Measurements from ENCODE around the gene TEAD1.

The TEAD1 gene

DNA sequence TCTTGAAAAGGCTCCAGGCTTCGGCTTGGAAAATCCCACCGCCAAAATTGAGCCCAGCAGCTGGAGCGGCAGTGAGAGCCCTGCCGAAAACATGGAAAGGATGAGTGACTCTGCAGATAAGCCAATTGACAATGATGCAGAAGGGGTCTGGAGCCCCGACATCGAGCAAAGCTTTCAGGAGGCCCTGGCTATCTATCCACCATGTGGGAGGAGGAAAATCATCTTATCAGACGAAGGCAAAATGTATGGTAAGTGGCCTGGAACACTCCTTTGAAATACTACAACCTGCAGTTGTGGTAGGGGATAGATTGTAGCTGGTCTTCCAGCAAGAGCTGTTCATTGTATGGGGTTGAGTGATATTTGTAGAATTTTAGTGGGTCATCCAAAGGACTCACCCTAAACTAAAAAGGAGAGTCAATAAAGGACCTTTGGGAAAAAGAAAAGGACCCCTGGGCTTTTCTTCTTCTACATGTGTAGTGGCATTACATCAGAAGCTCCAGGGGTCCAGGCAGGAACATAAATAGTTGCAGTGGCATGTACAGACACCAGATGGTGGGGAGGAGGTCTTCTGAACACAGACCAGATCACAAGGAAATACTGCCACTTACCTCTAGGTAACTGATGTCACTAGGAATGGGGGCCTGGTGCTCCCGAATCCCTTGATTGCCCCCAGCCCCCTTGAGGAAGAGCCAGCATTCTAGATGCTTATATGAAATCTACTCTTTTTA lies 90.1 kb downstream of the TEAD1 start:
- DNase-seq (ENCODE audit: low read depth in 2 of 2): no peak

DNA sequence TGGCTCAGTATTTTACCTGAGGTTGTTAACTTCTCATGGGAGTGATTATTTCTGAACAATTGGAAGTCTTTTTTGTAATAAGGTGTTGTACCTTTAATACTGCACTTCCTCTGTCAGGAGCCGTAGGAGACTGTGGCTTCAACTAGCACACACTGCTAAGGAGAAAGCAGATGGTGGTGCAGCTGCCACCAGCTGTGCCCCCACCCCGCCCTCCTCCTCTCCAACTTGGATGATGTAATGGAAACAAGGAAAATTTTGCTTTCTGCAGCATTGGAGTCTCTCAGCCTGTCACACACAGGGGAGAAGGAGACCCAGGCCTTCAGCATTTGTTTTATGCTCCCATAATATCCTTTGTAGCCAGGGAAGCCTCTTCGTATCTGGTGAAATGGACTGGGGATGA lies 91.2 kb downstream of the TEAD1 start:
- DNase-seq (ENCODE audit: low read depth in 2 of 2): no peak

DNA sequence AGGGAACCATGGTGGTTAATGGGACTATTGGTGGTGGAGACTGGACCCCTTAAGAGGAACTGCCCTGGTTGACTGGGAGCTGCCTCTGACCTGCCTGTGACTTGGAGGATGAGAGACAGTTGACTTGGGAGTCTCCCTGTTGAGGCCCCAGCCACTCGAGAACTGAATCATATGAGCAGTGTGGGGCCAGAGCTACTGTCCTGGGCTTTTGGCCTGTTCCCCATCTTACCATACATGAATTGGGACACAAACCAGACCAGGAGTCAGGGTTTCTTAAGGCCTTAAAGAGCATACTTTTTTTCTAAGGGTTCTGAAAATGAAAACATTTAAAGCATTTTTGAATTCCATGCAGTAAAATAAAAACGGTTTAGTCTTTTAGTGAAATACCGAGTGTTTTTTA lies 92.8 kb downstream of the TEAD1 start:
- no peak for DNase-seq (ENCODE audit: low read depth in 2 of 2)

DNA sequence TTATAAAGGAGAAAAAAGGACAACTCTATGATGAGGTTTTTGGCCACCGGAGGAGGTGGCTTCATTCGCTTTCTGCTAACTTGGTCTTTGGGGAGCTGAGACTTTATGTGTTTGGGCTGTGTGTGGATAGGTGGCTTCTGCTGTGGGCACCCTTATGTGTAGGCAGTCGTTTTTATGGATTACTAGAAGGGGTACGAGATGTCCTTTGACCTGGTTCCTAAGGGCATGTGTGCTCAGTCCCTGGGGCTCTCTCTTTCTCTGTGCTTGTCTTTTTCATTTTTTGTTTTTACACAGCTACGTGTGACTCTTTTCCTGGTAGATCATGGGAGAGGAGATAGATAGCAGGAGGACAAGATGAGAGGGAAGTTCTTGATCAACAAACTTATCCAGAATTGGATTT lies 93.4 kb downstream of the TEAD1 start:
- DNase-seq (ENCODE audit: low read depth in 2 of 2): no peak

DNA sequence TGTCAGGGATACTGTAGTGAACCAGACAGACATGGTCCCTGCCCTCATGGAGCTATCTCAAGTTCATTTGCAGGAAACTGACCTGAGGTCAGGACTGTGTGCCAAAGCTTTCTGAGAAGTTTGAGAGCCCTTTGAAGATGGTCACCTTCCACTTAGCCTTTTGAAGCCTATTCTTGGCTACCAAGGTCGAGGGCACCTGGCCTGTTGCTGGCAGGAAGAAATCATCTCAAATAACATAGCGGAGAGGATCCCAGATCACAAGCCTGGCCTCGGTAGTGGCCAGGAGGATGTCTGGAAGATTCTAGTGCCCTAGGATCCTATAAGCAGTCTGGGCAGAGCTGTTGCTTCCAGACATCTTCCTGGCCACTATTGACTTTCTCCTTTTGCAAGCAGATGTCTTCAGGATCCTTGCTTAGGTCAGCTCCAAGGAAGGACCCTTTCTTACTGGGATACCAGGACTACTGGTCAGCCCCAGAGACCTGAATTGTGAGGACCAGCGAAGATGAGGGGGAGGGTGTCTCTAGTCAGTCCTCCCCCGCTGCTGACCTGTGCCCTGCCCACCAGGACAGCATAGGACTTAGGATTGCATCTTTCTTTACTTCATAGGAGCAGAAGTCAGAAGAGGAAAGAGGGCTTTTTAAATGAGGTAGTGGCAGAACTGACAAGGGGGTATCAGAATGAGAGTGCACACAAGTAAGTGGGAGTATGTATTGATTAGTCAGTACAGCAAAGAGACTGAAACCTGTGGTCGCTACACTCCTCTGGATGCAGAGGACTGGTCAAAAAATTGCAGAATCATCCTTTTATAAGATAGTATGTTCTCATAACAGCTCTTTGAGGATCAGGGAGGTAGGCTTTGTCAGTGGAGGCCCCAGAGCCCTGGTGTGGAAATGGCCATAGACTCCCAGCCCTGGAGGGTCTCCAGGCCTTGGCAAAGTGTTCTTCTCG lies 94.8 kb downstream of the TEAD1 start:
- no peak for DNase-seq (ENCODE audit: low read depth in 2 of 2)

DNA sequence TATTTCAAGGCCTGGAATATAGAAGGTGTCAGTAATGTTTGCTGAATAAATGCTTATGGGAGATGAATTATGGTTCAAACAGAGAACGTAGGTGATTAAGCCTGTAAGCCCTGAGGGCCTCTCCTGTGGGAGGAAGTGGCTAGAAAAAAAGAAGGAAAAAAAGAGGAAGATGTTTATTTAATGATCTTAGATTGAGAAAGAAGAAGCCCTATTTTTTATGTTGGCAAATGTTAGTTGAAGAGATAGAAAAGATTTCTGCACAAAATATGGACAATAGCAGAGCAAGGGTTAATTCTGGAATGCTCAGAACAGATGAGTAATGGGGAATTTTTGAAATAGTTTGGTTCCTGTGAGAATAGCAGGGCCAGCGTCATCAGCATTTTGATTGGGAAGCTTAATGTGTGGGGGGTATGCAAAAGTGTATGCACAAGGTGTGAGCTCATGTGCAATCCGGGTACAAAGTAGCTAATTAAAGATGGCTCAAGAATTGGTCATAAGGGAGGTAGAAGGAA lies 95.7 kb downstream of the TEAD1 start:
- DNase-seq (ENCODE audit: low read depth in 2 of 2): no peak

DNA sequence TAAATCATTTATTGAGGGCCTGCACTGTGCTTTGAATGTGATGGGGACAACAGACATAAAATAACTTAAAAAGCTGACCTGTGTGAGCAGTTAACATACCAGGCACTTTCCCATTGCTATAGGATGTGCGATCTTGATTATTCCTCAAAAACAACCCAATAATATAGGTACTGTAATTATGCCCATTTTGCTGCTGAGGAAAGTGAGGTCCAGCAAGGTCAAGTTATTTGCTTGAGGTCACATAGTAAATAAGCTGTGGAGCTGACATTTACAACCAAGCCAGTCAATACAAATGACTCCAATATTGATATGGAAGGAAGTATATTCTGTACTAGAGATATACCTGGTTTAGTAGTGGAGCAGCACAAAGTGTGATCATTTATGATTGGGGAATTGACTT lies 96.2 kb downstream of the TEAD1 start:
- no peak for DNase-seq (ENCODE audit: low read depth in 2 of 2)

DNA sequence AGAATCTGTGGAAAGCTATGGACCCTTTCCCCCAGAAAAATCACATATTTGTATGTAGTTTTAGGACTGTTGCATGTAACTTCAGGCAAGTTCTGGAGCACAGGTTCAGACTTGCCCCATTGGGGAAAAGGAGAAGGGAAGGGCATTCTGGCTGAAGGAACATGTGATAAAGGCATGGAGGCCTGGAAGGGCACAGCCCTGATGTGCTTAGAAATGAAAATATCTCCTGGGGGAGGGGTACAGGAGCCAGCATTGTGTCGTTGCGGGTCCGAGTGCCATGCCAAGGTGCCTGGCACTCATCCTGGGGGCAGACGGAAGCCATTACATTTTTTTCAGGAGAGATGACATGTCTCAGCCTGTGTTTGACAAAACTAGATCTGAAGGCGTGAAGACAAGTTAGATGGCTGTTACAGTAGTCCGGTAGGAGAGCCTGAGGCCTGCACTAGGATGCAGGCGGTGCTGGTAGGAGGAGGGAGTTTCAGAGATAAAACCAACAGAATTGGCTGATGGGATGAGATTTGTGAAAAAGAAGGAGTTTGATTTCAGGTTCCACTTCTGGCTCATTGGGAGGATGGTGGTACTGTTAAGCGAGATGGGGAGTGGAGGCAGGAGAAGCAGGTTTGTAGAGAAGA lies 96.9 kb downstream of the TEAD1 start:
- DNase-seq (ENCODE audit: low read depth in 2 of 2): no peak

DNA sequence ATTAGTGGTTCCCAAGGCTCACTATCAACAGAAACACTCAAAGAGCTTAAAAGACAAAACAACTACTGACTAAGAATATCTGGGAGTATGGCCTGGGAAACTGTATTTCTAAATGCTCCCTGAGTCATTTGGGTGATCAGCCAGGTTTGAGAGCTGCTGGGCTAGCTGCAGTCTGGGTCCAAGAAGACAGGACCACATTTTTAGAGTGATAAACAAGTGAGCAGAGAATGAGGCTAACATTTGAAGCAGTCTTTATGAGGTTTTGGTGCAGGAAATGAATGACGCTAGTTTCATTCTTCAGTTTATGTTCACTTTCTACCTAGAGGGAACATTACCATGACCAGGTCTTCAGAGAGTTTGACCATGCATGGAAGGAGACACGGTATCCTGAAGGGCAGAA lies 97.7 kb downstream of the TEAD1 start:
- no peak for DNase-seq (ENCODE audit: low read depth in 2 of 2)

DNA sequence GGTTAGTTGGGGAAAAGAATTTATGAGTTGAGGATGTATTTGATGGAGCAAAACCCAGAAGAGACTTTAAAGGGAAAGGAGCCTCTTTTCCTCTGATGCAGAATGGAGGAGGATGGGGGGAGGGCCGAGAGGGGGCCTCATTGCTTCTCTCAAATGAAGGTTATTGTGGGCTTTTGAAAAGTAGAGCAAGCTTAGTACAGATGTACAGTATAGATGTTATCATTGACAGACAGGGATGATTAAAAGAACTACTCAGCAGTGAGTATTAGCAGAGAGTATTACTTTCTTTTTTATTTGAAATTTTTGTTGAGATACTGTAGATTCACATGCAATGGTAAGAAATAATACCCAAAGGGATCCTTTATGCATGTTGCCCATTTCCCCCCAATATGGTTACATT lies 98.1 kb downstream of the TEAD1 start:
- DNase-seq (ENCODE audit: low read depth in 2 of 2): no peak

DNA sequence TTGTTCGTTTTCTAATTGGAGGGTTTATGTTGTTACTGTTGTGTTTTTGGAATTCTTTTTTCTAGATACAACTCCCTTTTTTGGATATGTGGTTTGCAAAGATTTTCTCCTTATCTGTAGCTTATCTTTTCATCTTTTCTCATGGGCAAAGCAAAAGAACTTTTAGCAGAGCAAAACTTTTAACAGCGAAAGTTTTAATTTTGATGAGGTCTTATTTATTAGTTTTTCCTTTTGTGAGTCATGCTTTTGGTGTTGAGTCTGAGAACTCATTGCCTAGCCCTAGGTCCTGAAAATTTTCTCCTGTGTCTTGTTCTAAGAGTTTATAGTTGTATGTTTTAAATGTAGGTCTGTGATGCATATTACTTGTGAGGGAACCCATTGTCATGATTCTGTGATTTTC lies 99.4 kb downstream of the TEAD1 start:
- DNase-seq (ENCODE audit: low read depth in 2 of 2): no peak

DNA sequence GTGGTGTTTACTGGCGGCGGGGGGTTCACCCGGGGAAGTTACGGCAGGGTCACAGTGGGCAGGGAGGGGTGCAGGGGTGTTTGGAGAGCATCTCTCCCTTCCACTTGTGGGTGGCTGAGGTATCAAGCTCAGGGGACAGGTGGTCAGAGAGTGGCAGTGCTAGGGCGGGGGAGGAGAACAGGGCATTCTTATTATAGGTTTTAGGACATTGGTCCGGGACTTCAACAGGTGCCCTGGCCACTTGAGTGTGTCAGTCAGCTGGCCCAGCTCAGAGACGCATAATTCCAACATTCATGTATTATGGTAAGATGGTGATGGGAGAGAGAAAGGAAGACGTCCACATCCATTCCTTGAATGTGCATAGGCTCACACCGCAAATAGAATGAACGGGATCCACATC lies 101.7 kb downstream of the TEAD1 start:
- DNase-seq (ENCODE audit: low read depth in 2 of 2): no peak

DNA sequence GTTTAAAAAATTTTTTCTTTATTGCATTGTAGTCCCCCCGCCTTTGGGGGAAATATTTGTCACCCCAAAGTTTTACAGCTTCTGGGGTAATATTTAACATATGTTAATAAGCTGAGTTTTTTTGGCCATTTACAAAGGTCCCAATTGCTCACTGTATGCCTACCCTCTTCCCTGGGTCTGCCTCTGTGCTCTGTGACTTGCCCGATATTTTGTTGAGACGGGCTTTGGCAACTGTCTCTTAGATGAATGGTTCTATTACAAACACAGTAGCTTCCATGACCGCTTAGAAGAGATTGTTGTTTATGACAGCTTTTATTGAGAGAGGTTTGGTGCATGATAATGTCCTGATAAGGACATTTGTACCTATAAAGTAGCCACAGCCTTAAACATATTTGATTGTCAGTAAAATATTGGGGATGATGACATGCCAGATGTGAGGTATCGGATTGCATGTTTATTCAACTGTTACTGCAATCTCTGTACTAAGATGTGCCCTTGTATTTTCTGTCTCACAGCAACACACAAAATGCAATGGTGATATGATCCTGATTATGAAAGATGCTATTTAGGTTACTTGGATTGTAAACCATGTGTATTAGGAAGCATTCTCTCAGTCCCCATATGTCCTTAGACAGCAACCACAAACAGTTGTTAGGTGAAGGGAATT lies 103.1 kb downstream of the TEAD1 start:
- no peak for DNase-seq (ENCODE audit: low read depth in 2 of 2)

DNA sequence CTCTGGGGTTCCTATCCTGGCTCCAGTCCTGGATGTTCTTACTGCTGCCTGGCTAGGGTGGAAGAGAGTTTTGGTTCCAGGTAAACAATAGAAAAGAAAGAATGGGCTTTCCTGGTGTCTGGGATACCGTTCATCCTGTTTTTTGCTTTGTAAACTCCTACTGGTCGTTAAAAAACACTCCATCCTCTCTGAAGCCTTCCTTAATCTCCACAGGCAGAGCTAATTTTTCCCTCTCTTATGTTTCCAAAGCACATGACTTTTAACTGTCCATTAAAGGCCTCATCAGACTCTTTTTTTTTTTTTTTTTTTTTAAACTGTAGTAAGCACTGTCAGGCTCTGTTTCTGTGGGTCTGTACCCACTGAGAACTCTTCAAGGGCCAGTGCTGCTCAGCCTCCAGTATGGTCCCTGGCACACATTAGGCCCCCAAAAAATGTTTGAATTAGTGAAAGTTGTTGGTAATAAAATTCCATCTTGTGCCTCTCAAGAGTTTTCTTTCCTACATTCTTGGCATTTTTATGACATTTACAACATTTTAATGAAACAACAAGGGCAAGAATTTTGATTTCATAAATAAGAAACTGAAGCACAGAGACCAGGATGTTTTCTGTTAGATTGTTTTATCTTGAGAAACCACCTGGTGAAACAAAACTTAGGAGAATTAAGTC lies 104.2 kb downstream of the TEAD1 start:
- no peak for DNase-seq (ENCODE audit: low read depth in 2 of 2)

DNA sequence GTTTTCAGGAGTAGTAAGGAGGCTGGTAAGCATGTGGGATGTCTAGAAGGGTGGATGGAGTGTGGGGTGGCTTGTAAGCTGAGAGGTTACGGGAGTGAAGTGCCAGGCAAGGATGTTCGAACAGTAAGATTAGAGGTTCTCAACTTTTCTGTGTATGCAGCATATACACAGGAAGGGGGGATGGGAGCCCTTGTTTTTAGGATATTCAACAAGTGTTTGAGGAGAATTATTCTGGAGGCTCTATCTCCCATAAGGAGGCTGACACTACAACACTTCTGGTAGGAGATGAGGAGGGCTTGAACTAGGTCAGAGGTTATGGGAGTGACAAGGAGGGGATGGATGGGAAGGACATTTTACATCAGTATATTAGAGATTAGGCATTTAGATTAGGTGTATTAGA lies 109.5 kb downstream of the TEAD1 start:
- no peak for DNase-seq (ENCODE audit: low read depth in 2 of 2)

DNA sequence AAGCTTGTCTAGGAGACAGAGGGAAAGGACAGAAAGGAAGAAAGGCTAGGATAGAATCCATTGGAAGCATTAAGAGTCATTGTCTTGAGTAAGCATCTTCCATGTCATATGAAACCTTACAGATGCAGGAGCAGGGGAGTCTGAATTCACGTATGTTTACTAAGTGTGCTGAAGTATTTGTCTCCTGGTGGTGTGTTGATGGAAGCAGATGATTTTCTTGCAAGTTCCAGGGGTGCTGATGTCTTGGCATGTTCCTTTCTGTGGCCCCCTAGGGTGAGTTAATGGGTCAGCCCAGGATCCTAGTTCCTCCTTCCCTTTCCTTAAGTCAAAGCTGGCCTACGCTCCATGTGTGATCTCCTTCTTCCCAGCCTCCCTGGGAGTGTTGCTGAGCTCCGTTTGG lies 110.2 kb downstream of the TEAD1 start:
- DNase-seq (ENCODE audit: low read depth in 2 of 2): no peak

DNA sequence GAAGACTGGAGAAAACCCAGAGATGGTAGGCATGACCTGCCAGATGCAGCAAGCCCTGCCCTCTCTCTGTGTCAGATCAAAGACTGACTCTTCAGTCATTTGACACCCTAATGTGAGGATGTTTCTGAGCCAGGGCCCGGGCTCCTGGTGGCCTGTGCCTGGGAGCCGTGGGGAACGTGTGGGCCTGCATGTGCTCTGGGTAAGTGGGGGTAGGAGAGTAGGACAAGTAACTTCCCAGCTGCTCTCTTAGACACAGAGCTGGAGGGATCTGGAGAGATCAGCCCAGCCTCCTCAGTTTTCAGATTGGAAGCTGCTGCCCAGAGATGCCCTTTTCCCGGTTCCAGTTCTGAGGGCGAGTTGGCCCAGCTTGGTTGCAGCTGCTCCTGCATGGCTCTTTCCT lies 110.8 kb downstream of the TEAD1 start:
- no peak for DNase-seq (ENCODE audit: low read depth in 2 of 2)

DNA sequence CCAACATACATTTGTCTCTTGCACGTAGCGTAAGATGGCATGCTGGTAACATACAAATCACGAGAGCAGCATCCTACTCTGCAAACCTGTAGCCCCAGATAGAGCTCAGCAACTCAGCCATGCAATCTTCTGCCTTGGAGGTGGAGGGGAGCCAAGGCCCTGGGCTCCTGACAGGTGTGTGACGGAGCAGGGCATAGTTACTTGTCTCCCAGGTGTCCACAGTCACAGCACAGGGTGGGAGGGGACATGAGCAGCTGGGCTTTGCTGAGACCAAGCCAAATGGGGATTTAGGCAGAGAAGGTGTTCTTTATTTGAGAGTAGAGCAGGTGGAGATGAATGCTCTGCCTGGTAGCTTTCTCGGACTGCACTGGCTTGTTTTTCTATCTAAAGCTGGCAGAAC lies 111.7 kb downstream of the TEAD1 start:
- no peak for DNase-seq (ENCODE audit: low read depth in 2 of 2)

DNA sequence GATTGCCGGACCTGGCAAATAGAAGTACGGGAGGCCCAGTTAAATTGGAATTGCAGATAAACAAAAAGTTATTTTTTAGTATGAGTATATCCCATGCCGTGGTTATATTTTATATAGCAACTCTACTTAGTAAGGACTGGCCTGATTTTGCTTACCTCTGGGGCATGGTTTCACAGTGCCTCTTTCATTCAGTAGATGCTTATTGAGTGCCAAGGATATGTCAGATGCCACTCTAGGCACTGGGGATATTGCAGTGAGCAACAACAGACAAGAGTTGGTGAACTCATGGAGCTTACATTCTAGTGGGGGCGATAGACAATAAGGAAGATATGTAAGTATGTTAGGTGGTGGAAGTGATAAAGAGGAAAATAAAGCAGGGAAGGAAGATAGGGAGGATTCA lies 112.2 kb downstream of the TEAD1 start:
- no peak for DNase-seq (ENCODE audit: low read depth in 2 of 2)

DNA sequence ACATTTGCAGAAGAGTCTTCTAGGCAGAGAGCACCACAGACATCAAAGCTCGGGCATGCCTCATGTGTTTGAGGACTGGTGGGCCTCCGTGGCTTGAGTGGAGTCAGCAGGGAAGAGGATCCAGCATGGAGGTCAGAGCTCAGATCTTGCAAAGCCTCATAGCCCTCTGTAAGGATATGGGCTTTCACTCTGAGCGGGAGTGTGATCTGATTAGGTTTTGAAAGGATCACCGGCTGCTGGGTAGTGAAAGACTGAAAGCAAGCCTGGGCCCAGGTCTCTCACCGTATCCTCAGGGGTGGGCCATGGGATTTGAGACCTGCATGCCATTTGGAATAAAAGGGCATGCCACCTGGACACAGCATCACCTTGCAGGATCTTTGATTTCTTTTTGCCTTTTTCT lies 112.7 kb downstream of the TEAD1 start:
- no peak for DNase-seq (ENCODE audit: low read depth in 2 of 2)

DNA sequence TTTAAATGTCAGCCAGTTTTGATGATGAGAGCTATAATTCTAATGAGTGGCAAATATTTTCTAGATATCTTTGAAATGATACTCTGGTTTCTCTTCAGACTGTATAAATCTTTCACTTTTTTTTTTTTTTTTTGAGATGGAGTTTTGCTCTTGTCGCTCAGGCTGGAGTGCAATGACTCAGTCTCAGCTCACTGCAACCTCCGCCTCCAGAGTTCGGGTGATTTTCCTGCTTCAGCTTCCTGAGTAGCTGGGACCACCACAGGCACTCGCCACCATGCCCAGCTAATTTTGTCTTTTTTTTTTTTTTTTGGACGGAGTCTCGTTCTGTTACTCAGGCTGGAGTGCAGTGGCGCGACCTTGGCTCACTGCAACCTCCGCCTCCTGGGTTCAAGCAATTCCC lies 113.6 kb downstream of the TEAD1 start:
- no peak for DNase-seq (ENCODE audit: low read depth in 2 of 2)
